H1 (cell line): ENCODE results near the gene EPS8. TPM values are rescaled to one million over a fixed set of nuclear protein-coding genes. Genes with fewer than 3 reads are reported as not detected.

Experiments used
- BRCA1 ChIP-seq: IDR thresholded peaks from 2 replicates; pipeline ENCODE4 v1.6.1; 2012; ENCODE audit warnings: low read depth, low read length, improper control_type of control experiment
- CTCF ChIP-seq, 3 experiments: IDR thresholded peaks; 1 replicate in 2 of 3; 2 replicates in 1 of 3; pipeline versions ENCODE4 v1.5.1 to v1.6.1; 2011; ENCODE audit warnings: low read length in 3 of 3, mild to moderate bottlenecking in 3 of 3, inconsistent platforms in 2 of 3, low read depth in 1 of 3, moderate library complexity in 1 of 3; ENCODE audit not compliant: insufficient read depth in 1 of 3; ENCODE audit errors: control extremely low read depth in 1 of 3
- KDM5A ChIP-seq: fragments of 200-600 bp; IDR thresholded peaks from 2 replicates; pipeline ENCODE4 v1.7.1; 2012; ENCODE audit warnings: mild to moderate bottlenecking, low read length, inconsistent platforms, mixed read lengths
- SP4 ChIP-seq: IDR thresholded peaks from 2 replicates; pipeline ENCODE4 v1.6.1; 2012; ENCODE audit warnings: low read length, inconsistent platforms
- SUZ12 ChIP-seq: fragments of 200-600 bp; sonication (generic); IDR thresholded peaks from 2 replicates; pipeline ENCODE4 v1.6.1; 2012; ENCODE audit warnings: mild to moderate bottlenecking, inconsistent platforms, low read length, moderate library complexity, mixed read lengths
- polyA plus RNA-seq, 7 experiments: library from polyadenylated mRNA; depleted of rRNA in 3 of 7; stranded (reverse) in 5 of 7; unstranded in 2 of 7; fragments of >200 nt in 5 of 7; fragments of 200-250 nt in 2 of 7; gene quantifications; 1 replicate in 5 of 7; 2 replicates in 1 of 7; 4 replicates in 1 of 7; pipeline versions ENCODE4 v1.2.1 to v1.2.3, GENCODE V29; 2011 to 2013; ENCODE audit warnings: missing spikeins in 2 of 7, mixed read lengths in 2 of 7
- total RNA-seq: library from RNA; stranded (reverse); fragmentation: NEBNext Ultra II Directional; extraction: Animal tissue kit (Norgen Biotek cat#: 25700); gene quantifications from 2 replicates; pipeline ENCODE4 v1.2.1, GENCODE V29; 2021

The EPS8 gene
- total and polyA plus RNA-seq, 2 of the 8 experiments (the other 6 are each of a cell fraction or from before 2014, with no cell fraction given), result 3.0 to 4.6 TPM

GRCh38 chr12:15796493-15797141 is 7.4 kb upstream of the EPS8 start (continued):
- no peak for TF ChIP-seq CTCF (IDR thresholded peaks at IDR 0.05; ENCODE audit: control extremely low read depth in 1 of 3, insufficient read depth in 1 of 3, low read depth in 1 of 3, low read length in 3 of 3)
- TF ChIP-seq BRCA1, result no peak
- no peak for TF ChIP-seq SUZ12
- no peak for TF ChIP-seq KDM5A
- no peak for TF ChIP-seq SP4
- TF ChIP-seq, all 59 proteins: peak for 0
